ENCODE measurements around the gene GFPT2. TPM values are rescaled to one million over a fixed set of nuclear protein-coding genes. Genes with fewer than 3 reads are reported as not detected.

The GFPT2 gene
- 20.4 TPM for total RNA-seq
- long read RNA-seq, transcript GFPT2-201 (19 exons, 3,093 nt): major isoform, 32 of 45 reads
- long read RNA-seq, partial matches to known transcripts: 5 of 45 reads
- long read RNA-seq, other reads (novel, unspliced or antisense): 8 of 45 reads

GRCh38 chr5:180353048-180353979 is at the start of gene GFPT2:
Gene GFPT2 (minus strand): TSS chr5:180353336. CDS start chr5:180353217, 119 bp downstream.
- Histone ChIP-seq H3K27ac (peak within 1 kb of the TSS; percentile 66), H3K36me3 (no peaks in the 10 kb centered on the region), H3K4me3 (peak within 1 kb of the TSS; percentile 69), H3K4me1 (peaks cover 9% of the 10 kb centered on the region), H3K27me3 (peaks cover 30% of the 10 kb centered on the region), H3K9me3 (no peaks in the 10 kb centered on the region)
- intact Hi-C loops (cut with DNase I): no loop called here
- ATAC-seq (peak; percentile 94), DNase-seq (peak; percentile 88)
- no peak for TF ChIP-seq CTCF (IDR thresholded peaks at IDR 0.05)

- H3K4me3 ChIP-seq: no peak overlapping the region
- no peaks in the 10 kb centered on the region for H3K27me3 ChIP-seq
- H3K27ac ChIP-seq: no peak overlapping the region
- H3K36me3 ChIP-seq: no peaks in the 10 kb centered on the region
- no peaks in the 10 kb centered on the region for H3K4me1 ChIP-seq
- no peaks in the 10 kb centered on the region for H3K9me3 ChIP-seq
- intact Hi-C loops (cut with DNase I): no loop called here
- ATAC-seq: no peak
- peak; percentile 9 for DNase-seq
- no peak for TF ChIP-seq CTCF (IDR thresholded peaks at IDR 0.05)
These were observed 49.6 kb upstream of the GFPT2 start for GRCh38 chr5:180402716-180403115.

- Histone ChIP-seq H3K27me3 (no peaks in the 10 kb centered on the region), H3K4me3 (no peak overlapping the region), H3K36me3 (no peaks in the 10 kb centered on the region), H3K4me1 (no peaks in the 10 kb centered on the region), H3K9me3 (no peaks in the 10 kb centered on the region), H3K27ac (no peak overlapping the region)
- DNase-seq (peak; percentile 11), ATAC-seq (no peak)
- intact Hi-C loops (cut with DNase I): no loop called here
- no peak for TF ChIP-seq CTCF (IDR thresholded peaks at IDR 0.05)
These were observed 48.2 kb upstream of the GFPT2 start for GRCh38 chr5:180401229-180401907.

- Histone ChIP-seq H3K4me1 (no peaks in the 10 kb centered on the region), H3K36me3 (no peaks in the 10 kb centered on the region), H3K9me3 (no peaks in the 10 kb centered on the region), H3K27me3 (no peaks in the 10 kb centered on the region), H3K4me3 (no peak overlapping the region), H3K27ac (no peak overlapping the region)
- no peak for TF ChIP-seq CTCF (IDR thresholded peaks at IDR 0.05)
- ATAC-seq (no peak), DNase-seq (peak; percentile 29)
- intact Hi-C loops (cut with DNase I): no loop called here
These were observed 47.3 kb upstream of the GFPT2 start for GRCh38 chr5:180400416-180400815.

GRCh38 chr5:180399401-180400215 is 46.5 kb upstream of the GFPT2 start:
- Histone ChIP-seq H3K27me3 (no peaks in the 10 kb centered on the region), H3K36me3 (no peaks in the 10 kb centered on the region), H3K27ac (no peak overlapping the region), H3K4me3 (no peak overlapping the region), H3K9me3 (no peaks in the 10 kb centered on the region), H3K4me1 (no peaks in the 10 kb centered on the region)
- intact Hi-C loops (cut with DNase I): no loop called here
- ATAC-seq (no peak), DNase-seq (peak; percentile 51)
- no peak for TF ChIP-seq CTCF (IDR thresholded peaks at IDR 0.05)

Data from upper lobe of right lung (tissue), 1 donor.